K562 (cell line): ENCODE measurements around the gene PLEKHB1.

Source experiments
- CHD2 ChIP-seq: IDR thresholded peaks from 2 replicates; pipeline ENCODE4 v1.6.1; 2011; ENCODE audit warnings: low read depth, low read length
- CTCF ChIP-seq, 3 experiments: IDR thresholded peaks in 2 of 3; conservative IDR thresholded peaks in 1 of 3; 2 replicates each; pipeline ENCODE4 v1.5.1; 2011 to 2012; ENCODE audit warnings: low read length in 3 of 3, mild to moderate bottlenecking in 3 of 3, control low read depth in 2 of 3, improper control_type of control experiment in 1 of 3, inconsistent platforms in 1 of 3, low read depth in 1 of 3, mixed read lengths in 1 of 3, moderate library complexity in 1 of 3; ENCODE audit not compliant: insufficient read depth in 2 of 3
- ERF ChIP-seq: fragments of 450-650 bp; formaldehyde crosslinking; IDR thresholded peaks from 2 replicates; pipeline ENCODE4 v1.4.0; 2020; ENCODE audit warnings: mild to moderate bottlenecking, mixed read lengths
- HDAC8 ChIP-seq: fragments of 450-650 bp; IDR thresholded peaks from 2 replicates; pipeline ENCODE4 v1.6.1; 2016; ENCODE audit warnings: mild to moderate bottlenecking, missing genetic modification characterization, moderate library complexity, missing compliant biosample characterization
- REST ChIP-seq, 2 experiments: fragments of 450-650 bp; formaldehyde crosslinking in 1 of 2; IDR thresholded peaks; 2 replicates each; pipeline versions ENCODE4 v1.4.0 to v1.6.1; 2014 to 2020; ENCODE audit warnings: mild to moderate bottlenecking in 2 of 2, borderline replicate concordance in 1 of 2, low read depth in 1 of 2
- RFX1 ChIP-seq: fragments of 450-650 bp; IDR thresholded peaks from 2 replicates; pipeline ENCODE4 v1.6.1; 2016; ENCODE audit warnings: mild to moderate bottlenecking, moderate library complexity
- SETDB1 ChIP-seq: IDR thresholded peaks from one replicate; pipeline ENCODE4 v1.6.1; 2012; ENCODE audit warnings: low read length, control low read depth, inconsistent platforms
- SP2 ChIP-seq: IDR thresholded peaks from 2 replicates; pipeline ENCODE4 v1.6.1; 2011; ENCODE audit warnings: mild to moderate bottlenecking, low read depth, low read length, moderate library complexity; ENCODE audit not compliant: poor library complexity, severe bottlenecking; ENCODE audit errors: extremely low read depth
- STAG1 ChIP-seq: sonication (generic); formaldehyde crosslinking; IDR thresholded peaks from 2 replicates; pipeline ENCODE4 v1.5.0; 2020; ENCODE audit warnings: missing genetic modification reagents, borderline replicate concordance
- YY1 ChIP-seq, 3 experiments: IDR thresholded peaks; 2 replicates each; pipeline ENCODE4 v1.6.1; 2011; ENCODE audit warnings: low read length in 2 of 3, mild to moderate bottlenecking in 2 of 3, moderate library complexity in 2 of 3, borderline replicate concordance in 1 of 3, control low read depth in 1 of 3, low read depth in 1 of 3; ENCODE audit not compliant: insufficient read depth in 3 of 3, insufficient replicate concordance in 2 of 3, control insufficient read depth in 1 of 3, insufficient read length in 1 of 3; ENCODE audit errors: extremely low read depth in 1 of 3
- ZNF12 ChIP-seq: sonication (generic); formaldehyde crosslinking; IDR thresholded peaks from 2 replicates; pipeline ENCODE4 v1.4.0; 2020; ENCODE audit warnings: mild to moderate bottlenecking, missing genetic modification reagents
- ZNF217 ChIP-seq: sonication (generic); formaldehyde crosslinking; IDR thresholded peaks from 2 replicates; pipeline ENCODE4 v1.8.0; 2022; ENCODE audit warnings: mild to moderate bottlenecking, missing genetic modification reagents
- TF ChIP-seq, protein P1 (sequence below): fragments of 250-450 bp; sonication (Bioruptor Pico); IDR thresholded peaks from 2 replicates; pipeline ENCODE4 v1.5.1; 2021; ENCODE audit warnings: mild to moderate bottlenecking
- TF ChIP-seq, protein P2 (sequence below): fragments of 250-450 bp; sonication (Bioruptor Pico); IDR thresholded peaks from 2 replicates; pipeline ENCODE4 v1.4.0; 2020; ENCODE audit warnings: mild to moderate bottlenecking

DNA sequence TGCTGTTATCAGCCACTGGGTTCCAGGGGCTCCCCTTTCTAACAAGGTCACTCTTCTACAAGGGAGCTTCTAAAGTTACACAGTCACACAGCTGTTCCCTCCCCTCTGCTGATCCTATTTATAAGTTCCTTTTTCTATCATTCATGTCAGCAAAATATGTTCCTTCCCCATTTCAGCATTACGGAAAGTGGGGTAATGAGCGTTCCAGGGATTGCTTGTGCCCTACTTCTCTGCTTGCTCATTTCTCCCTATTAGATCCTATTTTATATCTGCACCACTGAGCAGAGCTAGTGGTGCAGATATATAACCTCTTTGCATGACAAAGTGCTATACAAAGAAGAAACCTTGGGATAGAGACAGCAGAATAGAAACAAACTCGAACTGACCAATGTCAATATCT lies 22.7 kb upstream of the PLEKHB1 start:
- TF ChIP-seq ZNF217 (CRISPR knock-in tag): no peak
- TF ChIP-seq STAG1 (CRISPR knock-in tag): no peak
- TF ChIP-seq SETDB1: no peak
- TF ChIP-seq REST (IDR thresholded peaks at IDR 0.05; ENCODE audit: borderline replicate concordance): no peak
- no peak for TF ChIP-seq REST (CRISPR knock-in tag; IDR thresholded peaks at IDR 0.05; ENCODE audit: low read depth)
- TF ChIP-seq YY1 (IDR thresholded peaks at IDR 0.05; ENCODE audit: borderline replicate concordance in 1 of 3, control insufficient read depth in 1 of 3, extremely low read depth in 1 of 3, insufficient read depth in 3 of 3, insufficient read length in 1 of 3, insufficient replicate concordance in 2 of 3, low read depth in 1 of 3, low read length in 2 of 3): no peak
- no peak for TF ChIP-seq ZNF12 (CRISPR knock-in tag)
- no peak for TF ChIP-seq HDAC8 (tag)
- TF ChIP-seq RFX1: no peak
- TF ChIP-seq CTCF (IDR thresholded peaks at IDR 0.05 in 2 of 3, conservative IDR thresholded peaks at IDR 0.05 in 1 of 3; ENCODE audit: insufficient read depth in 2 of 3, low read depth in 1 of 3, low read length in 3 of 3): no peak
- TF ChIP-seq ERF (CRISPR knock-in tag): no peak
- no peak for TF ChIP-seq CHD2
- TF ChIP-seq, protein P1, sequence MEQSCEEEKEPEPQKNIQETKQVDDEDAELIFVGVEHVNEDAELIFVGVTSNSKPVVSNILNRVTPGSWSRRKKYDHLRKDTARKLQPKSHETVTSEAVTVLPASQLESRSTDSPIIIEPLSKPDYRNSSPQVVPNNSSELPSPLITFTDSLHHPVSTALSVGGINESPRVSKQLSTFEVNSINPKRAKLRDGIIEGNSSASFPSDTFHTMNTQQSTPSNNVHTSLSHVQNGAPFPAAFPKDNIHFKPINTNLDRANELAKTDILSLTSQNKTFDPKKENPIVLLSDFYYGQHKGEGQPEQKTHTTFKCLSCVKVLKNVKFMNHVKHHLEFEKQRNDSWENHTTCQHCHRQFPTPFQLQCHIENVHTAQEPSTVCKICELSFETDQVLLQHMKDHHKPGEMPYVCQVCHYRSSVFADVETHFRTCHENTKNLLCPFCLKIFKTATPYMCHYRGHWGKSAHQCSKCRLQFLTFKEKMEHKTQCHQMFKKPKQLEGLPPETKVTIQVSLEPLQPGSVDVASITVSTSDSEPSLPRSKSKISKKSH (CRISPR knock-in tag): no peak
- no peak for TF ChIP-seq SP2
- TF ChIP-seq, protein P2, sequence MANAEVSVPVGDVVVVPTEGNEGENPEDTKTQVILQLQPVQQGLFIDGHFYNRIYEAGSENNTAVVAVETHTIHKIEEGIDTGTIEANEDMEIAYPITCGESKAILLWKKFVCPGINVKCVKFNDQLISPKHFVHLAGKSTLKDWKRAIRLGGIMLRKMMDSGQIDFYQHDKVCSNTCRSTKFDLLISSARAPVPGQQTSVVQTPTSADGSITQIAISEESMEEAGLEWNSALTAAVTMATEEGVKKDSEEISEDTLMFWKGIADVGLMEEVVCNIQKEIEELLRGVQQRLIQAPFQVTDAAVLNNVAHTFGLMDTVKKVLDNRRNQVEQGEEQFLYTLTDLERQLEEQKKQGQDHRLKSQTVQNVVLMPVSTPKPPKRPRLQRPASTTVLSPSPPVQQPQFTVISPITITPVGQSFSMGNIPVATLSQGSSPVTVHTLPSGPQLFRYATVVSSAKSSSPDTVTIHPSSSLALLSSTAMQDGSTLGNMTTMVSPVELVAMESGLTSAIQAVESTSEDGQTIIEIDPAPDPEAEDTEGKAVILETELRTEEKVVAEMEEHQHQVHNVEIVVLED (CRISPR knock-in tag): no peak
